NT2/D1 (cell line): ENCODE measurements around the gene GAS7.

Source experiments
- DNase-seq: peaks from one replicate; pipeline ENCODE4 v3.0.0-alpha.2; 2011; ENCODE audit warnings: low read depth, low spot score
- H3K27me3 ChIP-seq: 2 replicates; pipeline ENCODE4 v1.6.0; 2011; ENCODE audit warnings: mild to moderate bottlenecking; ENCODE audit not compliant: insufficient read length, insufficient read depth
- H3K36me3 ChIP-seq: 2 replicates; pipeline ENCODE4 v1.6.1; 2011; ENCODE audit warnings: mild to moderate bottlenecking, low read length, mixed read lengths; ENCODE audit not compliant: insufficient read depth, insufficient read length
- H3K4me1 ChIP-seq: 2 replicates; pipeline ENCODE4 v1.5.1; 2011; ENCODE audit not compliant: insufficient read depth, insufficient read length
- H3K4me3 ChIP-seq: 2 replicates; pipeline ENCODE4 v1.5.1; 2011; ENCODE audit warnings: low read depth; ENCODE audit not compliant: insufficient read length
- H3K9ac ChIP-seq: 2 replicates; pipeline ENCODE4 v1.6.0; 2011; ENCODE audit warnings: low read depth; ENCODE audit not compliant: insufficient read length
- H3K9me3 ChIP-seq: 2 replicates; pipeline ENCODE4 v1.5.1; 2011; ENCODE audit warnings: mild to moderate bottlenecking, low read length; ENCODE audit not compliant: insufficient read depth
- SUZ12 ChIP-seq: IDR thresholded peaks from 2 replicates; pipeline ENCODE4 v1.6.1; 2011; ENCODE audit not compliant: insufficient read length, insufficient read depth; ENCODE audit errors: extremely low read depth
- YY1 ChIP-seq: IDR thresholded peaks from 2 replicates; pipeline ENCODE4 v1.6.1; 2011; ENCODE audit not compliant: insufficient read length, insufficient read depth
- ZNF274 ChIP-seq: IDR thresholded peaks from 2 replicates; pipeline ENCODE4 v1.6.1; 2011; ENCODE audit warnings: mild to moderate bottlenecking, low read depth, low read length

GAS7 gene

DNA sequence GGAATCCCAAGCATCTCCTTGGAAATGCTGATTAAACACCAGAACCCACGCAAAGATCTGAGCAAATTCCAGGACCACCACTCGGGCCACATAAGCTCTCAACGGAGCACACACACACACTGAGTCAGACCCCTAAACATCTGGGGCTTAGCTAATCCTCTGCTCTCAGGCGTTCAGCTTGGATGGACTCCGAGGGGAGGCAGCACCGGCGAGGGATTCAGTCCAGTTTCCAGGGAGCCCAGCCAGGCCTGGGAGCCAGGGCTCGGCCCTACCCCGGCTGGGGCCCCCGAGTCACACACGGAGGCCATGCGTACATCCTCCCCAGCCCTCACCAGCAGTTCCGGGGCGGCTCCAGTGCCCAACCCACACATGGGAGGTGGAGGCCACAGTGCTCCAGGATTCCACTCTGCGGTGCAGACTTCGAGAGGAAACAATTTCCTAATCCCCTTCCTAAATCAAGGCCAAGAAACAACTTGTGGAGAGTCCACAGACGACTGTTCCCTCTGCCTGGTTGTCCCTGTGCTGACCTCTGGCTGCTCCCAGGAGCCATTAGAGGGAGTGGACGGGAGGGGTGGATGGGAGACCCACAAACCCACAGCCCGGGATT is 70.5 kb downstream of the GAS7 start:
- TF ChIP-seq SUZ12 (no peak), ZNF274 (no peak), YY1 (no peak)
- peak overlapping the region; percentile 59 for H3K9ac ChIP-seq
- peaks cover 17% of the 10 kb centered on the region for H3K4me1 ChIP-seq
- no peaks in the 10 kb centered on the region for H3K27me3 ChIP-seq
- H3K4me3 ChIP-seq, result no peak overlapping the region
- H3K9me3 ChIP-seq, result no peaks in the 10 kb centered on the region
- peak; percentile 46 for DNase-seq
- no peaks in the 10 kb centered on the region for H3K36me3 ChIP-seq

DNA sequence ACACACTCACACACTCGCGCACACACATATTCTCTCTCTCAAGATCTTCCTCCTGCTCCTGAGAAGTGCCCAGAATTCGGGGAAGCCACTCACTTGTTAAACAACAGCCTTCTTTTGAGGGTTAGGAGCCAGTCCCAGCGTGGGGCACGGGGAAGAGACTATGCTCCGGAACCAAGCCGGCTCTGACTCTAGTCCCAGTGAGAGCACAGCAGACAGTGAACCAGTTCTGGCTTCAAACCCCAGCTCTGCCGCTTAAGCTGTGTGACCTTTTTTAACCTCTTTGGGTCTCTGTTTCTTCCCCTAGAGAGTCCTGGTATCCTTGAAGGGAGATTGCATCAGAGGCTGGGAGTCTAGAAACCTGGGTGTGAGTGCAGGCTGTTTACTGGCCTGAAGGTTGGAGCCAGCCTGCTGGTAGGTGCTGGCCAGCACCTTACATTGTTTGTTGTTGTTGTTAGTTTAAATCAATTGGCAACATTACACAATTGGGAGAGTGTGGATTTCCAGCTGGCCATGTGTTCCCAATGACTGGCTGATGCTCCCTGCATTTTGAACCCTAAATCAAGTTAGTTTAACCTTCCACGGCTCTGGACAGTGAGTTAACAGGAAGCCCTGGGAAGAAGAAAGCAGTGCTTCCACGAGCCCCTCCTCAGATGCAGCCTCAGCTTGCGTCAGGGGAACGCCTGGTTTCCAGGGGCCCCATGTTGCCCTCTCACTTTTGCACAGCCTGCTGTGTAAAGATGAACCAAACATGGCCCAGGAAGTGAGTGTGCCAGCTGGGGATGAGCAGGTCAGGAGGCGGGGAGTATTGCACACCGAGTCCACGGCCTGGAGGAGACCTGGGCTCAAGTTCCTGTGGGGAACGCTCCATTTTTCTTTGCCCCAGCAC is 71.5 kb downstream of the GAS7 start:
- Histone ChIP-seq H3K9ac (peak overlapping the region; percentile 59), H3K36me3 (no peaks in the 10 kb centered on the region), H3K4me3 (no peak overlapping the region), H3K27me3 (no peaks in the 10 kb centered on the region), H3K9me3 (no peaks in the 10 kb centered on the region), H3K4me1 (peaks cover 19% of the 10 kb centered on the region)
- DNase-seq, result no peak
- TF ChIP-seq YY1 (no peak), SUZ12 (no peak), ZNF274 (no peak)

DNA sequence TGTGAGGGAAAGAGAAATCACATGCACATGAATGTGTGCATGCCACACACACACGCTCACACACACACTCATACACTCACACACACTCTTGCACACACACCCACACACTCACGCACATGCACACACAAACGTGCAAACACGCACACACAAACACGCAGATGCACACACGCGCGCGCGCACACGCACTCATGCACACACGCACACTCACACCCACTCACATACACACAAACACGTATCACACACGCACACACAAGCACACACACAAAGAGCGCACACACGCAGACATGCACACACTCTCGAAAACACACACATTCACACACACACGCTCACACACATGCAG is 72.2 kb downstream of the GAS7 start:
- DNase-seq, result no peak
- Histone ChIP-seq H3K36me3 (no peaks in the 10 kb centered on the region), H3K4me3 (no peak overlapping the region), H3K9ac (no peak overlapping the region), H3K9me3 (no peaks in the 10 kb centered on the region), H3K27me3 (no peaks in the 10 kb centered on the region), H3K4me1 (peaks cover 19% of the 10 kb centered on the region)
- TF ChIP-seq YY1 (no peak), SUZ12 (no peak), ZNF274 (no peak)

DNA sequence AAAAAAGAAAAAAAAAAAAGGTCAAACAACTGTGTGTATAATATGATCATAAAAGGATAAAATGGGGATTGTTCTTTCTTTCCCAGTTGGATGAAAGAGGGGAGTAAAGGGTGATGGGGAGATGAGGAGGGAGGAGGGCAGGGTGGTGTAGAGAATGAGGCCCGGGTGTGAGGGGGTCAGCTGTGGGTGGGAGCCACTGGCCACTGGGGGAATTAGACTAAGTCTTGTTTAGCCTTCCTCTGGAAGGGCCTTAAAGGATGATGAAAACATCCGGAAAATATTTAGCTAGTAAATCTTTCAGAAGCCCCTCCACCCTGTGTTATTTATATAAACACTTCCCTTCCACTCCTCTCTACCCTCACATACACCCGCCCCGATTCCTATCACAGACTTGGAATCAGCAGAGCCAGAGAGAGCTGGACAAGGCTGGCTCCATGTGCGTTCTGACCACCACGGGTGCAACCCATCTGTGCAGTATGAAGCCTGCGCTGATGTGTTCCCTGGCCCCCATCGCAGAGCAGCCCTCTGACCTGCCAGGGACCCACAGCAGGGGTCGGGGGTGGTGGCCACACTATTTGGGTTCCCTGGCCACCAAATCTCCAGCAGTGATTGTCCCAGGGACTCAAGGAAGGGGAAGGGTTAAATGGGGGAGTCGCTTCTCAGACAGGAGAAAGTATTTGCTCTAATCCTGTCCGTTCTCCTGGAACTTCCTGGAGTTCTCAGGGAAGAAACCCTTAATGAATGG is 72.7 kb downstream of the GAS7 start:
- no peak overlapping the region for H3K4me3 ChIP-seq
- TF ChIP-seq YY1 (no peak), ZNF274 (no peak), SUZ12 (no peak)
- H3K4me1 ChIP-seq, result peaks cover 19% of the 10 kb centered on the region
- H3K9ac ChIP-seq, result peak overlapping the region; percentile 8
- no peaks in the 10 kb centered on the region for H3K27me3 ChIP-seq
- H3K36me3 ChIP-seq, result no peaks in the 10 kb centered on the region
- no peak for DNase-seq
- H3K9me3 ChIP-seq, result no peaks in the 10 kb centered on the region

DNA sequence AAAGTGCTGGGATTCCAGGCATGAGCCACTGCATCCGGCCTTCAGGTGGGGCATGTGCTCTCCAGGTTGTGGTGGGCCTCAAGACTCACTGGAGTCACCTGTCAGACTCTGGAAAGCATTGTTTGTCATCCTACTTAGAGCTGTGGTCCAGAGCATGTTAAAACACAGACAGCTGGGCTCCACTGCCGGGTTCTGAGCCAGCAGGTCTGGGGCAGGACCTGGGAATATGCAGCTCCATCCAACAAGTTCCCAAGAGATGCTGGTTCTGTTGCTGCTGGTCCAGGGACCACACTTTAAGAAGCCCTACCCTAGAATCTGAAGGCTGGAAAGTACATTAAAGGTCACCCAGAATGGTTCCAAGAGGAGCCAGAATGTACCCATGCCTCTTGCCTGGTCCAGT is 75.3 kb downstream of the GAS7 start:
- Histone ChIP-seq H3K4me3 (no peak overlapping the region), H3K27me3 (no peaks in the 10 kb centered on the region), H3K9ac (no peak overlapping the region), H3K36me3 (no peaks in the 10 kb centered on the region), H3K9me3 (no peaks in the 10 kb centered on the region), H3K4me1 (peaks cover 22% of the 10 kb centered on the region)
- no peak for TF ChIP-seq YY1
- no peak for TF ChIP-seq ZNF274
- TF ChIP-seq SUZ12, result no peak
- DNase-seq, result no peak

DNA sequence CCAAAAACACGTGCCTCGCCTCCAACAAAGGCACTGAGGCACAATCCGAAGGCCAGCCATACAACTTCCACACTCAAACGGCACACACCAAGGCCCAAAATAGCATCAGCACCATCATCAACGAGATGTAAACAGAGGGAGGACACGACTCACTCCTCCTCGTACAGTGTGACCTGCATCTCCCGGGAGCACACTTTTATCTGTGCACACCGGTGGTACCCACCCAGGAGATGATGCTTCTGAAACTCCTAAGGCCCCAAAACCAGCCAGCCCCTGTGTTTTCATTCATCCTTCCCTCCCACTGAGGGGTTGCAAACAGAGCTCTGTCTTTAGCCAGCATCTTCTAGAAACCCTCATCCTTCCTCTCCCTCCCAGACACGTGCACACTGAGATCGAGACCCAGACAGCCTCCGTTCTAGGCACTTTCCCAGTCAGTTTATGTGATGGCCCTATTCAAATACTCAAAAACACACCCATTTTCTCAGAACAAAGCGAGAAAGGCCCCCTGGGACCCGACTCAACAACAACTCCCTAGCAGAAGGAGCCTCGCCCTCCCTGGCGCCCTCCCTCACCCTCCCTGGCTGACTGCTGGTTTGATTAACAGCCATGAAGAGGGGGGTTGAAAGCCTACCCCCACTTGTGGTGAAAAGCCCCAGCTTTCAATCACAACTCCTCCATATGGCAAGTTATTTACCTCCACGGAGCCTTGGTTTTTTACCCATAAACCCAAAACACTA is 76.3 kb downstream of the GAS7 start:
- no peak for DNase-seq
- Histone ChIP-seq H3K27me3 (no peaks in the 10 kb centered on the region), H3K9ac (no peak overlapping the region), H3K4me1 (peaks cover 19% of the 10 kb centered on the region), H3K9me3 (no peaks in the 10 kb centered on the region), H3K4me3 (no peak overlapping the region), H3K36me3 (no peaks in the 10 kb centered on the region)
- TF ChIP-seq SUZ12, result no peak
- TF ChIP-seq ZNF274, result no peak
- no peak for TF ChIP-seq YY1

DNA sequence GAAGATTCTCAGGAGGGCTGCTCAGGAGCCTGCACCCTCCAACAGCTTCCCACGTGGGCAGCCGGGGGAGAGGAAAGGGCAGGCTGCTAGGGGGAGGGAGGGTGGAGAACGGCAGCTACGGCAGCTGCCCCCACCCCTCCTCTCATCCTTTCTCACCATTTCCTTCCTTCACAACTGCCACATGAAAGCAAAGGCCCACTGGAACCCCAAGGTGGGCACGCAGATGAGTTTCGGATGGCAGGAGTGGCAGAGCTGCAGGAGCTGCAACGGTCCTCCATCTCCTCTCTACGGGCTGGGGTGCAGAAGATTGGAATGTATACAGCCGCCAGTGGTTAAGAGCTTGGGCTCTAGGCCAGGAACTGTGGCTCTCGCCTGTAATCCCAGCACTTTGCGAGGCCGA is 77.7 kb downstream of the GAS7 start:
- no peak for DNase-seq
- Histone ChIP-seq H3K4me1 (peaks cover 10% of the 10 kb centered on the region), H3K36me3 (no peaks in the 10 kb centered on the region), H3K9ac (no peak overlapping the region), H3K27me3 (no peaks in the 10 kb centered on the region), H3K4me3 (no peak overlapping the region), H3K9me3 (no peaks in the 10 kb centered on the region; the same call in 1 of the 2 replicates)
- no peak for TF ChIP-seq SUZ12
- TF ChIP-seq YY1, result no peak
- TF ChIP-seq ZNF274, result no peak
